Heart right ventricle (tissue), 16 donors: ENCODE measurements around the gene UBE3C. TPM values are rescaled to one million over a fixed set of nuclear protein-coding genes. Genes with fewer than 3 reads are reported as not detected.

ENCODE experiments used
- ATAC-seq, 8 donors: fragments of 200-7000 bp; cut with Tn5 transposase; one replicate each; pipeline ENCODE4 v1.9.1; 2020; ENCODE audit warnings: mild to moderate bottlenecking in 8 of 8, moderate library complexity in 8 of 8, moderate number of reproducible peaks in 1 of 8
- DNase-seq, 2 donors: peaks; one replicate each; pipeline ENCODE4 v3.0.0-alpha.2; 2020
- H3K27ac ChIP-seq, 10 donors: fragments of 200-600 bp; sonication (generic) in 2 of 10; one replicate each; pipeline versions ENCODE4 v1.5.0 to v1.8.0; 2020 to 2022; ENCODE audit warnings: mild to moderate bottlenecking in 3 of 10
- H3K27me3 ChIP-seq, 7 donors: fragments of 200-600 bp; one replicate each; pipeline ENCODE4 v1.8.0; 2021 to 2022; ENCODE audit warnings: mild to moderate bottlenecking in 2 of 7
- H3K36me3 ChIP-seq, 9 donors: fragments of 200-600 bp; sonication (generic) in 1 of 9; one replicate each; pipeline versions ENCODE4 v1.5.0 to v1.8.0; 2020 to 2022; ENCODE audit warnings: mild to moderate bottlenecking in 2 of 9
- H3K4me1 ChIP-seq, 9 donors: fragments of 200-600 bp; sonication (generic) in 1 of 9; one replicate each; pipeline versions ENCODE4 v1.5.0 to v1.8.0; 2020 to 2022; ENCODE audit warnings: mild to moderate bottlenecking in 4 of 9
- H3K4me3 ChIP-seq, 10 donors: fragments of 200-600 bp; sonication (generic) in 2 of 10; one replicate each; pipeline versions ENCODE4 v1.5.0 to v1.8.0; 2020 to 2022; ENCODE audit warnings: mild to moderate bottlenecking in 7 of 10, moderate library complexity in 2 of 10
- H3K9me3 ChIP-seq, 11 donors: fragments of 200-600 bp in 10 of 11; sonication (generic) in 2 of 11; one replicate each; pipeline versions ENCODE4 v1.5.0 to v1.8.0; 2013 to 2022; ENCODE audit warnings: mild to moderate bottlenecking in 2 of 11, control low read depth in 1 of 11, moderate library complexity in 1 of 11
- CTCF ChIP-seq, 9 donors: fragments of 200-600 bp; sonication (generic) in 2 of 9; IDR thresholded peaks; one replicate each; pipeline versions ENCODE4 v1.5.0 to v1.8.0; 2021 to 2022; ENCODE audit warnings: antibody characterized with exemption in 9 of 9, mild to moderate bottlenecking in 5 of 9, moderate library complexity in 1 of 9
- whole genome bisulfite sequencing, 2 donors: extraction: QIAGEN DNeasy Blood & Tissue Kit; methylation state at CpG; one replicate each; pipeline ENCODE4 v1.1.7; 2013; ENCODE audit warnings: inconsistent platforms in 1 of 2; 5-methylcytosine and 5-hydroxymethylcytosine counted together
- intact Hi-C, 10 donors: fragments of 100-400 bp; cut with DNase I; formaldehyde crosslinking; loops; one replicate each; pipeline versions ENCODE4 v1.11.1 to v1.14.2; 2022
- polyA plus RNA-seq, 2 donors: library from polyadenylated mRNA; stranded (reverse); fragments of 200-250 nt; gene quantifications; one replicate each; pipeline ENCODE4 v1.2.3, GENCODE V29; 2013
- total RNA-seq, 10 donors: library from RNA; stranded (reverse); fragmentation: NEBNext Ultra II Directional in 3 of 10; extraction: Animal tissue kit (Norgen Biotek cat#: 25700) in 3 of 10; gene quantifications; one replicate each; pipeline versions ENCODE4 v1.2.1 to v1.2.4, GENCODE V29; 2021 to 2023
- donor health status: Arrhythmogenic right ventricular cardiomyopathy.
- donor health status: ischemic (EF 13 %, LVEDD 7.1; RV severe dilation, severe dysfunction).
- donor health status: healthy with polysubstance abuse.
- donor health status: DM: no; HTN: yes; CAD: no.
- donor health status: DM: no; HTN: no; CAD: no.
- donor health status: ischemic (EF 25% LVEDD 6.9; RV normal size, moderate dysfunction).
- donor health status: ischemic (EF 25% LVEDD 5.7; RV mildly dilated, moderate dysfunction).
- donor health status: healthy.
- donor health status: DM: yes; HTN: yes; CAD: no.
- donor health status: Ischemic cardiomyopathy.
- donor health status: ischemic (EF 35%, LVEDD 5.7; RV mildly dilated, moderate dysfunction).
- donor health status: nonischemic (EF 11% LVEDD 7.7; RV severe dilation, severe dysfunction).
- donor health status: DM: yes; HTN: yes; CAD: no.
- donor health status: PGD.
- donor health status: ischemic (EF 29% LVEDD 5.4; RV normal size, mild dysfunction).
- donor health status: nonischemic (EF 23%, LVEDD 6.1; RV moderate dilation, normal function).

Gene UBE3C
- total and polyA plus RNA-seq, 12 donors = 10.5 to 53.8 (median 48.8) TPM

GRCh38 chr7:157194948-157195347 is 56.2 kb downstream of the UBE3C start:
- H3K9me3 ChIP-seq = peaks cover 0 to 4% (median 0%) of the 10 kb centered on the region in 11 donors
- intact Hi-C loops = no loop called here
- H3K27ac ChIP-seq = no peak overlapping the region
- no peak for TF ChIP-seq CTCF (IDR thresholded peaks at IDR 0.05)
- H3K27me3 ChIP-seq = no peaks in the 10 kb centered on the region
- H3K4me1 ChIP-seq = no peaks in the 10 kb centered on the region
- 93 to 96% methylated on average over 3 of the region's 3 CpGs for WGBS, 2 donors
- ATAC-seq (no peak), DNase-seq (no peak)
- no peak overlapping the region for H3K4me3 ChIP-seq
- H3K36me3 ChIP-seq = peaks cover 0 to 100% (median 33%) of the 10 kb centered on the region in 9 donors

GRCh38 chr7:157195868-157196267 is 57.1 kb downstream of the UBE3C start:
- TF ChIP-seq CTCF (IDR thresholded peaks at IDR 0.05) = no peak
- Histone ChIP-seq H3K27me3 (no peaks in the 10 kb centered on the region), H3K27ac (no peak overlapping the region), H3K36me3 (peaks cover 0 to 100% (median 29%) of the 10 kb centered on the region in 9 donors), H3K4me3 (no peak overlapping the region), H3K4me1 (no peaks in the 10 kb centered on the region), H3K9me3 (peaks cover 0 to 4% (median 0%) of the 10 kb centered on the region in 11 donors)
- intact Hi-C loops = no loop called here
- 93 to 96% methylated on average over 12 of the region's 12 CpGs for WGBS, 2 donors
- DNase-seq (no peak), ATAC-seq (no peak)

- H3K4me3 ChIP-seq = no peak overlapping the region
- DNase-seq (no peak), ATAC-seq (no peak)
- H3K9me3 ChIP-seq = no peaks in the 10 kb centered on the region
- no peak for TF ChIP-seq CTCF (IDR thresholded peaks at IDR 0.05)
- peaks cover 0 to 99% (median 16%) of the 10 kb centered on the region in 9 donors for H3K36me3 ChIP-seq
- WGBS, 2 donors = 94 to 96% methylated on average over 5 of the region's 5 CpGs
- no peaks in the 10 kb centered on the region for H3K4me1 ChIP-seq
- H3K27ac ChIP-seq = no peak overlapping the region
- intact Hi-C loops = no loop called here
- H3K27me3 ChIP-seq = no peaks in the 10 kb centered on the region
These were observed 65.4 kb downstream of the UBE3C start for GRCh38 chr7:157204134-157204533.

- H3K36me3 ChIP-seq = peaks cover 0 to 97% (median 19%) of the 10 kb centered on the region in 9 donors
- no peak for TF ChIP-seq CTCF (IDR thresholded peaks at IDR 0.05)
- no peak overlapping the region for H3K27ac ChIP-seq
- DNase-seq (no peak), ATAC-seq (no peak)
- H3K9me3 ChIP-seq = no peaks in the 10 kb centered on the region
- H3K27me3 ChIP-seq = no peaks in the 10 kb centered on the region
- intact Hi-C loops = no loop called here
- no peaks in the 10 kb centered on the region for H3K4me1 ChIP-seq
- no peak overlapping the region for H3K4me3 ChIP-seq
- WGBS, 2 donors = 73 to 84% methylated on average over 2 of the region's 2 CpGs
These were observed 66.7 kb downstream of the UBE3C start for GRCh38 chr7:157205438-157205837.
